GM12878 (cell line): ENCODE results near the gene FANCE. TPM values are rescaled to one million over a fixed set of nuclear protein-coding genes. Genes with fewer than 3 reads are reported as not detected.

Source experiments
- ATAC-seq: fragments of 200-7000 bp; cut with Tn5 transposase; 3 replicates; pipeline ENCODE4 v1.9.1; 2020; ENCODE audit warnings: mild to moderate bottlenecking, moderate library complexity
- BruUV-seq: library from RNA; stranded (reverse); fragments of 400-500 nt; replicated peaks from 2 replicates; lab custom pipeline; 2021; lab: Mats Ljungman, UMichigan
- CTCF ChIA-PET: fragments of 300-600 bp; sonication (Branson Sonifier 250); formaldehyde crosslinking; extraction: SDS; loops from one replicate; lab custom pipeline; 2021; ENCODE audit warnings: inconsistent platforms; lab: Yijun Ruan, JAX
- POLR2A ChIA-PET: fragments of 350-600 bp; formaldehyde crosslinking; extraction: SDS; loops from one replicate; lab custom pipeline; 2021; ENCODE audit warnings: inconsistent platforms; lab: Charles Lee
- RAD21 ChIA-PET: fragments of 300-600 bp; sonication (Branson Sonifier 250); formaldehyde crosslinking; loops from one replicate; lab custom pipeline; 2023; ENCODE audit warnings: antibody characterized with exemption; ENCODE audit not compliant: unreplicated experiment; lab: Charles Lee
- SMC1A ChIA-PET: fragments of 300-600 bp; sonication (Branson Sonifier 250); formaldehyde crosslinking; loops from one replicate; lab custom pipeline; 2023; ENCODE audit not compliant: unreplicated experiment, uncharacterized antibody; lab: Charles Lee
- DNase-seq: peaks from one replicate; pipeline ENCODE4 v3.0.0-alpha.2; 2011; ENCODE audit warnings: low read depth, low spot score
- FAIRE-seq: peaks from 3 replicates; lab custom pipeline; 2011; peaks lifted over from hg19 to GRCh38; lab: Jason Lieb, UNC
- H2AFZ ChIP-seq: 2 replicates; pipeline ENCODE4 v1.6.0; 2011; ENCODE audit warnings: low read depth, low read length, control low read depth; ENCODE audit not compliant: control insufficient read depth
- H3K27ac ChIP-seq: 2 replicates; pipeline ENCODE4 v1.5.1; 2011; ENCODE audit warnings: control low read depth; ENCODE audit not compliant: control insufficient read depth, insufficient read depth
- H3K27me3 ChIP-seq, 2 experiments: replicated peaks in 1 of 2; 2 replicates each; pipeline versions ENCODE4 v1.6.0 to v1.6.1; 2011; ENCODE audit warnings: low read length in 1 of 2; ENCODE audit not compliant: control insufficient read depth in 2 of 2, insufficient read depth in 2 of 2
- H3K36me3 ChIP-seq, 2 experiments: 2 replicates each; pipeline ENCODE4 v1.5.1; 2011; ENCODE audit warnings: low read length in 1 of 2; ENCODE audit not compliant: control insufficient read depth in 2 of 2, insufficient read depth in 2 of 2
- H3K4me1 ChIP-seq: 2 replicates; pipeline ENCODE4 v1.6.1; 2011; ENCODE audit warnings: mild to moderate bottlenecking, low read length, moderate library complexity, mixed read lengths; ENCODE audit not compliant: control insufficient read depth, insufficient read depth
- H3K4me2 ChIP-seq: 2 replicates; pipeline ENCODE4 v1.6.0; 2011; ENCODE audit warnings: control low read depth; ENCODE audit not compliant: control insufficient read depth, insufficient read depth
- H3K4me3 ChIP-seq: fragments of 200-600 bp; sonication (generic); 2 replicates; pipeline ENCODE4 v1.5.1; 2016
- H3K79me2 ChIP-seq: 2 replicates; pipeline ENCODE4 v1.6.0; 2011; ENCODE audit warnings: low read length; ENCODE audit not compliant: control insufficient read depth, insufficient read depth
- H3K9ac ChIP-seq: 2 replicates; pipeline ENCODE4 v1.8.0; 2011; ENCODE audit warnings: low read length, control low read depth, mixed read lengths; ENCODE audit not compliant: control insufficient read depth, insufficient read depth
- H3K9me3 ChIP-seq: replicated peaks from 3 replicates; pipeline ENCODE4 v1.5.1; 2011; ENCODE audit warnings: mild to moderate bottlenecking, low read length; ENCODE audit not compliant: control insufficient read depth, insufficient read depth
- H4K20me1 ChIP-seq: 2 replicates; pipeline ENCODE4 v1.6.0; 2011; ENCODE audit not compliant: control insufficient read depth, insufficient read depth
- EGR1 ChIP-seq, 2 experiments: IDR thresholded peaks; 1 replicate in 1 of 2; 2 replicates in 1 of 2; pipeline ENCODE4 v1.6.1; 2011 to 2012; ENCODE audit warnings: low read depth in 2 of 2, low read length in 2 of 2, borderline replicate concordance in 1 of 2, mild to moderate bottlenecking in 1 of 2, moderate library complexity in 1 of 2
- FOS ChIP-seq: IDR thresholded peaks from 3 replicates; pipeline ENCODE4 v1.6.1; 2011; ENCODE audit warnings: borderline replicate concordance; ENCODE audit not compliant: insufficient read length; ENCODE audit errors: extremely low read depth
- GATAD2B ChIP-seq: fragments of 450-650 bp; conservative IDR thresholded peaks from 2 replicates; pipeline ENCODE4 v1.6.1; 2017; ENCODE audit warnings: low read depth, mild to moderate bottlenecking, moderate library complexity
- HDAC2 ChIP-seq: fragments of 200-600 bp; sonication (generic); IDR thresholded peaks from 2 replicates; pipeline ENCODE4 v1.6.1; 2017
- MEF2A ChIP-seq: IDR thresholded peaks from 2 replicates; pipeline ENCODE4 v1.6.1; 2011; ENCODE audit warnings: low read depth, mild to moderate bottlenecking, low read length, moderate library complexity; ENCODE audit not compliant: insufficient read depth
- NFIC ChIP-seq: IDR thresholded peaks from 2 replicates; pipeline ENCODE4 v1.6.1; 2012; ENCODE audit warnings: low read depth, mild to moderate bottlenecking, inconsistent platforms, low read length, moderate library complexity
- RAD51 ChIP-seq: fragments of 450-650 bp; IDR thresholded peaks from 2 replicates; pipeline ENCODE4 v1.6.1; 2016; ENCODE audit warnings: moderate library complexity, mild to moderate bottlenecking, inconsistent platforms
- SMARCA5 ChIP-seq: fragments of 450-650 bp; IDR thresholded peaks from 2 replicates; pipeline ENCODE4 v1.6.1; 2017; ENCODE audit warnings: mild to moderate bottlenecking
- SP1 ChIP-seq: IDR thresholded peaks from one replicate; pipeline ENCODE4 v1.6.1; 2011; ENCODE audit warnings: low read depth, low read length
- TAF1 ChIP-seq: IDR thresholded peaks from 2 replicates; pipeline ENCODE4 v1.6.1; 2011; ENCODE audit warnings: mild to moderate bottlenecking, low read depth, low read length, borderline replicate concordance
- TARDBP ChIP-seq: IDR thresholded peaks from 2 replicates; pipeline ENCODE4 v1.6.1; 2016; ENCODE audit warnings: borderline replicate concordance
- ZNF274 ChIP-seq: IDR thresholded peaks from one replicate; pipeline ENCODE4 v1.8.0; 2011; ENCODE audit not compliant: insufficient read length, insufficient read depth
- WGBS: methylation state at CpG from one replicate; pipeline ENCODE4 v1.1.6; 2016; ENCODE audit warnings: low lambda C conversion rate; ENCODE audit not compliant: insufficient replicate concordance, insufficient coverage; ENCODE audit errors: missing lambda C conversion rate; 5-methylcytosine and 5-hydroxymethylcytosine counted together
- in situ Hi-C: fragments of 300-500 bp; cut with MboI; formaldehyde crosslinking; loops from 9 replicates; pipeline ENCODE4 v1.14.3; 2018; ENCODE audit warnings: mixed read lengths
- intact Hi-C: fragments of 100-400 bp; cut with micrococcal nuclease; formaldehyde crosslinking; loops from one replicate; pipeline ENCODE4 v1.14.2; 2022; ENCODE audit not compliant: unreplicated experiment
- polyA plus RNA-seq, 11 experiments: library from polyadenylated mRNA; depleted of rRNA in 4 of 11; unstranded in 6 of 11; stranded (reverse) in 5 of 11; fragments of >200 nt; fragmentation: Nextera tagmentation in 4 of 11; fragmentation: Illumina TruSeq in 1 of 11; extraction: Ambion mirVana in 4 of 11; extraction: Trizol in 1 of 11; gene quantifications; 1 replicate in 1 of 11; 2 replicates in 10 of 11; pipeline versions ENCODE4 v1.2.1 to v1.2.3, GENCODE V29; 2011 to 2016; ENCODE audit warnings: inconsistent platforms in 2 of 11, missing spikeins in 2 of 11, low read depth in 1 of 11
- total RNA-seq, 4 experiments: library from RNA; depleted of rRNA in 3 of 4; stranded (reverse); fragments of >200 nt in 3 of 4; fragmentation: Illumina TruSeq in 1 of 4; extraction: Trizol in 1 of 4; gene quantifications; 2 replicates each; pipeline versions ENCODE4 v1.2.1 to v1.2.3, GENCODE V29; 2013 to 2021
- TF ChIP-seq, protein P1 (sequence below): fragments of 450-650 bp; IDR thresholded peaks from 2 replicates; pipeline ENCODE4 v1.6.1; 2017; ENCODE audit warnings: mild to moderate bottlenecking, moderate library complexity
- TF ChIP-seq, protein P2 (sequence below): IDR thresholded peaks from 2 replicates; pipeline ENCODE4 v1.6.1; 2012; ENCODE audit warnings: mild to moderate bottlenecking, low read depth, low read length
- TF ChIP-seq, protein P3 (sequence below), 3 experiments: IDR thresholded peaks in 2 of 3; conservative IDR thresholded peaks in 1 of 3; 2 replicates each; pipeline ENCODE4 v1.5.1; 2011; ENCODE audit warnings: low read depth in 3 of 3, low read length in 3 of 3, mild to moderate bottlenecking in 3 of 3, control low read depth in 2 of 3, moderate library complexity in 2 of 3, inconsistent platforms in 1 of 3, mixed read lengths in 1 of 3; ENCODE audit not compliant: control insufficient read depth in 2 of 3, insufficient read depth in 1 of 3; ENCODE audit errors: extremely low read depth in 1 of 3
- TF ChIP-seq, protein P4 (sequence below): IDR thresholded peaks from 2 replicates; pipeline ENCODE4 v1.6.1; 2011; ENCODE audit warnings: low read depth, mild to moderate bottlenecking, low read length, moderate library complexity, borderline replicate concordance; ENCODE audit errors: extremely low read depth

FANCE gene
- total and polyA plus RNA-seq, 10 of the 15 experiments (the other 5 are each of a cell fraction or from before 2014, with no cell fraction given): 3.0 to 13.3 (median 8.1) TPM

DNA sequence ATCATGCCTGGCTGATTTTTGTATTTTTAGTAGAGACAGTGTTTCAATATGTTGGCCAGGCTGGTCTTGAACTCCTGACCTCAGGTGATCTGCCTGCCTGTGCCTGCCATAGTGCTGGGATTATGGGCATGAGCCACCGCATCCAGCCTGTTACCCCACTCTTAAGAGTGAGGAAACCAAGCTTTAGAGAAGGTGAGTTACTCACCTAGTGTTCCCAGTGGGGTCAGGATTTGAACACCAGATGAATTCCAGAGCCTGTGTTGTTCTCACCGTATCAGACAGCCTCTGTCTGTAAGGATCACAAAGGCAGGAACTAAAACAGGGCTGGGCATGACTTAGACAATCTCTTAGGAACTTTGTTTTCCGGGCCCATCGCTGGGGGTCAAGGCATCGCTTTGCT is 9.4 kb upstream of the FANCE start:
- FAIRE-seq: no peak
- Histone ChIP-seq H3K4me1 (no peaks in the 10 kb centered on the region), H3K9ac (no peak overlapping the region), H3K4me3 (no peak overlapping the region), H2AFZ (no peak overlapping the region), H3K27ac (no peak overlapping the region), H3K79me2 (no peaks in the 10 kb centered on the region), H3K9me3 (no peaks in the 10 kb centered on the region), H3K36me3 (no peaks in the 10 kb centered on the region), H4K20me1 (no peaks in the 10 kb centered on the region), H3K4me2 (no peak overlapping the region), H3K27me3 (no peaks in the 10 kb centered on the region)
- in situ Hi-C loops (no loop called here), intact Hi-C loops (no loop called here)
- ChIA-PET POLR2A (no interaction called here), CTCF (no interaction called here), SMC1A (interaction anchor here (1.4 to 1.7 kb wide), 2 partner anchors 99 to 105 kb away, joined by 3 to 4 read pairs; no protein-coding TSS in a partner anchor), RAD21 (no interaction called here)
- DNase-seq: no peak
- BruUV-seq: no TSS peak
- no peak for ATAC-seq
- 92% methylated on average over 5 of the region's 5 CpGs for WGBS
- no peak for TF ChIP-seq EGR1 (IDR thresholded peaks at IDR 0.05; ENCODE audit: borderline replicate concordance in 1 of 2, low read depth in 2 of 2, low read length in 2 of 2)
- no peak for TF ChIP-seq MEF2A
- no peak for TF ChIP-seq TAF1
- TF ChIP-seq, protein P1, sequence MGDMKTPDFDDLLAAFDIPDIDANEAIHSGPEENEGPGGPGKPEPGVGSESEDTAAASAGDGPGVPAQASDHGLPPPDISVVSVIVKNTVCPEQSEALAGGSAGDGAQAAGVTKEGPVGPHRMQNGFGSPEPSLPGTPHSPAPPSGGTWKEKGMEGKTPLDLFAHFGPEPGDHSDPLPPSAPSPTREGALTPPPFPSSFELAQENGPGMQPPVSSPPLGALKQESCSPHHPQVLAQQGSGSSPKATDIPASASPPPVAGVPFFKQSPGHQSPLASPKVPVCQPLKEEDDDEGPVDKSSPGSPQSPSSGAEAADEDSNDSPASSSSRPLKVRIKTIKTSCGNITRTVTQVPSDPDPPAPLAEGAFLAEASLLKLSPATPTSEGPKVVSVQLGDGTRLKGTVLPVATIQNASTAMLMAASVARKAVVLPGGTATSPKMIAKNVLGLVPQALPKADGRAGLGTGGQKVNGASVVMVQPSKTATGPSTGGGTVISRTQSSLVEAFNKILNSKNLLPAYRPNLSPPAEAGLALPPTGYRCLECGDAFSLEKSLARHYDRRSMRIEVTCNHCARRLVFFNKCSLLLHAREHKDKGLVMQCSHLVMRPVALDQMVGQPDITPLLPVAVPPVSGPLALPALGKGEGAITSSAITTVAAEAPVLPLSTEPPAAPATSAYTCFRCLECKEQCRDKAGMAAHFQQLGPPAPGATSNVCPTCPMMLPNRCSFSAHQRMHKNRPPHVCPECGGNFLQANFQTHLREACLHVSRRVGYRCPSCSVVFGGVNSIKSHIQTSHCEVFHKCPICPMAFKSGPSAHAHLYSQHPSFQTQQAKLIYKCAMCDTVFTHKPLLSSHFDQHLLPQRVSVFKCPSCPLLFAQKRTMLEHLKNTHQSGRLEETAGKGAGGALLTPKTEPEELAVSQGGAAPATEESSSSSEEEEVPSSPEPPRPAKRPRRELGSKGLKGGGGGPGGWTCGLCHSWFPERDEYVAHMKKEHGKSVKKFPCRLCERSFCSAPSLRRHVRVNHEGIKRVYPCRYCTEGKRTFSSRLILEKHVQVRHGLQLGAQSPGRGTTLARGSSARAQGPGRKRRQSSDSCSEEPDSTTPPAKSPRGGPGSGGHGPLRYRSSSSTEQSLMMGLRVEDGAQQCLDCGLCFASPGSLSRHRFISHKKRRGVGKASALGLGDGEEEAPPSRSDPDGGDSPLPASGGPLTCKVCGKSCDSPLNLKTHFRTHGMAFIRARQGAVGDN: no peak
- no peak for TF ChIP-seq RAD51
- TF ChIP-seq, protein P2, sequence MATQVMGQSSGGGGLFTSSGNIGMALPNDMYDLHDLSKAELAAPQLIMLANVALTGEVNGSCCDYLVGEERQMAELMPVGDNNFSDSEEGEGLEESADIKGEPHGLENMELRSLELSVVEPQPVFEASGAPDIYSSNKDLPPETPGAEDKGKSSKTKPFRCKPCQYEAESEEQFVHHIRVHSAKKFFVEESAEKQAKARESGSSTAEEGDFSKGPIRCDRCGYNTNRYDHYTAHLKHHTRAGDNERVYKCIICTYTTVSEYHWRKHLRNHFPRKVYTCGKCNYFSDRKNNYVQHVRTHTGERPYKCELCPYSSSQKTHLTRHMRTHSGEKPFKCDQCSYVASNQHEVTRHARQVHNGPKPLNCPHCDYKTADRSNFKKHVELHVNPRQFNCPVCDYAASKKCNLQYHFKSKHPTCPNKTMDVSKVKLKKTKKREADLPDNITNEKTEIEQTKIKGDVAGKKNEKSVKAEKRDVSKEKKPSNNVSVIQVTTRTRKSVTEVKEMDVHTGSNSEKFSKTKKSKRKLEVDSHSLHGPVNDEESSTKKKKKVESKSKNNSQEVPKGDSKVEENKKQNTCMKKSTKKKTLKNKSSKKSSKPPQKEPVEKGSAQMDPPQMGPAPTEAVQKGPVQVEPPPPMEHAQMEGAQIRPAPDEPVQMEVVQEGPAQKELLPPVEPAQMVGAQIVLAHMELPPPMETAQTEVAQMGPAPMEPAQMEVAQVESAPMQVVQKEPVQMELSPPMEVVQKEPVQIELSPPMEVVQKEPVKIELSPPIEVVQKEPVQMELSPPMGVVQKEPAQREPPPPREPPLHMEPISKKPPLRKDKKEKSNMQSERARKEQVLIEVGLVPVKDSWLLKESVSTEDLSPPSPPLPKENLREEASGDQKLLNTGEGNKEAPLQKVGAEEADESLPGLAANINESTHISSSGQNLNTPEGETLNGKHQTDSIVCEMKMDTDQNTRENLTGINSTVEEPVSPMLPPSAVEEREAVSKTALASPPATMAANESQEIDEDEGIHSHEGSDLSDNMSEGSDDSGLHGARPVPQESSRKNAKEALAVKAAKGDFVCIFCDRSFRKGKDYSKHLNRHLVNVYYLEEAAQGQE: no peak
- no peak for TF ChIP-seq TARDBP
- no peak for TF ChIP-seq FOS
- TF ChIP-seq SP1: no peak
- no peak for TF ChIP-seq HDAC2
- TF ChIP-seq, protein P3, sequence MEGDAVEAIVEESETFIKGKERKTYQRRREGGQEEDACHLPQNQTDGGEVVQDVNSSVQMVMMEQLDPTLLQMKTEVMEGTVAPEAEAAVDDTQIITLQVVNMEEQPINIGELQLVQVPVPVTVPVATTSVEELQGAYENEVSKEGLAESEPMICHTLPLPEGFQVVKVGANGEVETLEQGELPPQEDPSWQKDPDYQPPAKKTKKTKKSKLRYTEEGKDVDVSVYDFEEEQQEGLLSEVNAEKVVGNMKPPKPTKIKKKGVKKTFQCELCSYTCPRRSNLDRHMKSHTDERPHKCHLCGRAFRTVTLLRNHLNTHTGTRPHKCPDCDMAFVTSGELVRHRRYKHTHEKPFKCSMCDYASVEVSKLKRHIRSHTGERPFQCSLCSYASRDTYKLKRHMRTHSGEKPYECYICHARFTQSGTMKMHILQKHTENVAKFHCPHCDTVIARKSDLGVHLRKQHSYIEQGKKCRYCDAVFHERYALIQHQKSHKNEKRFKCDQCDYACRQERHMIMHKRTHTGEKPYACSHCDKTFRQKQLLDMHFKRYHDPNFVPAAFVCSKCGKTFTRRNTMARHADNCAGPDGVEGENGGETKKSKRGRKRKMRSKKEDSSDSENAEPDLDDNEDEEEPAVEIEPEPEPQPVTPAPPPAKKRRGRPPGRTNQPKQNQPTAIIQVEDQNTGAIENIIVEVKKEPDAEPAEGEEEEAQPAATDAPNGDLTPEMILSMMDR (IDR thresholded peaks at IDR 0.05 in 2 of 3, conservative IDR thresholded peaks at IDR 0.05 in 1 of 3; ENCODE audit: control insufficient read depth in 2 of 3, extremely low read depth in 1 of 3, insufficient read depth in 1 of 3, low read depth in 3 of 3, low read length in 3 of 3): no peak
- TF ChIP-seq ZNF274: no peak
- TF ChIP-seq GATAD2B: no peak
- TF ChIP-seq SMARCA5: no peak
- TF ChIP-seq NFIC: no peak
- TF ChIP-seq, protein P4, sequence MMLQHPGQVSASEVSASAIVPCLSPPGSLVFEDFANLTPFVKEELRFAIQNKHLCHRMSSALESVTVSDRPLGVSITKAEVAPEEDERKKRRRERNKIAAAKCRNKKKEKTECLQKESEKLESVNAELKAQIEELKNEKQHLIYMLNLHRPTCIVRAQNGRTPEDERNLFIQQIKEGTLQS: no peak
